Ovary (tissue), 9 donors: ENCODE data around the gene CHKB. TPM values are rescaled to one million over a fixed set of nuclear protein-coding genes. Genes with fewer than 3 reads are reported as not detected.

Experiments used
- DNase-seq, 5 donors: peaks; one replicate each; pipeline ENCODE4 v3.0.0-alpha.2; 2019 to 2020
- H3K27ac ChIP-seq, 2 donors: fragments of 200-600 bp; one replicate each; pipeline versions ENCODE4 v1.5.1 to v1.8.0; 2019 to 2022
- H3K27me3 ChIP-seq: fragments of 200-600 bp; one replicate; pipeline ENCODE4 v1.8.0; 2022
- H3K36me3 ChIP-seq: fragments of 200-600 bp; sonication (generic); one replicate; pipeline ENCODE4 v1.5.1; 2019
- H3K4me1 ChIP-seq: one replicate; pipeline ENCODE4 v1.8.1; 2013; ENCODE audit warnings: mild to moderate bottlenecking, moderate library complexity; ENCODE audit not compliant: insufficient read depth
- H3K4me3 ChIP-seq: fragments of 200-600 bp; sonication (generic); one replicate; pipeline ENCODE4 v1.5.1; 2017
- H3K9me3 ChIP-seq, 2 donors: fragments of 200-600 bp in 1 of 2; sonication (generic) in 1 of 2; one replicate each; pipeline versions ENCODE4 v1.5.1 to v1.8.1; 2013 to 2019; ENCODE audit warnings: mild to moderate bottlenecking in 1 of 2, moderate library complexity in 1 of 2
- CTCF ChIP-seq, 3 donors: fragments of 450-650 bp in 2 of 3; fragments of 200-600 bp in 1 of 3; IDR thresholded peaks; one replicate each; pipeline versions ENCODE4 v1.5.1 to v1.8.0; 2016 to 2022; ENCODE audit warnings: antibody characterized with exemption in 3 of 3, mild to moderate bottlenecking in 1 of 3
- EP300 ChIP-seq: sonication (generic); formaldehyde crosslinking; IDR thresholded peaks from one replicate; pipeline ENCODE4 v1.6.1; 2017; ENCODE audit warnings: antibody characterized with exemption
- POLR2A ChIP-seq: fragments of 450-650 bp; IDR thresholded peaks from one replicate; pipeline ENCODE4 v1.6.1; 2017; ENCODE audit warnings: antibody characterized with exemption, mild to moderate bottlenecking, moderate library complexity
- WGBS, 3 donors: extraction: QIAGEN DNeasy Blood & Tissue Kit in 1 of 3; methylation state at CpG; one replicate each; pipeline versions ENCODE4 v1.1.5 to v1.1.7; 2013 to 2017; 5-methylcytosine and 5-hydroxymethylcytosine counted together
- intact Hi-C, 4 donors: fragments of 100-400 bp; cut with DNase I; formaldehyde crosslinking; loops; one replicate each; pipeline versions ENCODE4 v1.11.0 to v1.15.1; 2022 to 2023
- polyA plus RNA-seq, 2 donors: library from polyadenylated mRNA; stranded (reverse); fragments of 200-250 nt in 1 of 2; fragments of 350-450 nt in 1 of 2; fragmentation: Illumina TruSeq in 1 of 2; extraction: RNeasy Lipid Tissue Mini Kit (QIAGEN cat#74804) in 1 of 2; gene quantifications; one replicate each; pipeline ENCODE4 v1.2.3, GENCODE V29; 2013 to 2014
- total RNA-seq, 7 donors: library from RNA; depleted of rRNA in 2 of 7; stranded (reverse); fragments of >200 nt in 2 of 7; fragmentation: NEBNext Ultra II Directional in 3 of 7; extraction: Animal tissue kit (Norgen Biotek cat#: 25700) in 3 of 7; gene quantifications; one replicate each; pipeline versions ENCODE4 v1.1.0 to v1.2.4, GENCODE V29; 2016 to 2023
- donor health status: DM: no; HTN: no; CAD: no; lungs with moderate emphysema.
- donor health status: DM: no; HTN: no; CAD: no.
- donor health status: Bipolar disorder and iron deficiency.
- donor health status: DM: yes; HTN: yes; CAD: no.
- donor health status: DM: no; HTN: no; CAD: no.
- donor health status: DM: yes; HTN: yes; CAD: no.

CHKB gene
- total and polyA plus RNA-seq, 9 donors: 34.9 to 73.2 (median 47.9) TPM

GRCh38 chr22:50576806-50577696, 5.6 kb downstream of the CHKB start:
- 76 to 83% (median 80%) methylated on average over 18 of the region's 18 CpGs for WGBS, 3 donors
- intact Hi-C loops: no loop called here
- no peak for DNase-seq
- Histone ChIP-seq H3K36me3 (no peaks in the 10 kb centered on the region), H3K4me3 (no peak overlapping the region), H3K27ac (no peak overlapping the region), H3K9me3 (no peaks in the 10 kb centered on the region), H3K4me1 (peaks cover 12% of the 10 kb centered on the region), H3K27me3 (no peaks in the 10 kb centered on the region)
- TF ChIP-seq EP300 (no peak), CTCF (IDR thresholded peaks at IDR 0.05) (no peak), POLR2A (no peak)

- Histone ChIP-seq H3K27me3 (no peaks in the 10 kb centered on the region), H3K36me3 (no peaks in the 10 kb centered on the region), H3K4me3 (no peak overlapping the region), H3K9me3 (no peaks in the 10 kb centered on the region), H3K27ac (no peak overlapping the region), H3K4me1 (peaks cover 9% of the 10 kb centered on the region)
- TF ChIP-seq EP300 (no peak), POLR2A (no peak), CTCF (IDR thresholded peaks at IDR 0.05) (no peak)
- DNase-seq: no peak
- intact Hi-C loops: no loop called here
- 42 to 54% (median 48%) methylated on average over 5 of the region's 5 CpGs for whole genome bisulfite sequencing, 3 donors
Measured at GRCh38 chr22:50576070-50576469, 6.6 kb downstream of the CHKB start.

GRCh38 chr22:50575426-50575941, 7.2 kb downstream of the CHKB start:
- WGBS, 3 donors: 72 to 80% (median 77%) methylated on average over 8 of the region's 8 CpGs
- intact Hi-C loops: no loop called here
- TF ChIP-seq CTCF (IDR thresholded peaks at IDR 0.05) (no peak), POLR2A (no peak), EP300 (no peak)
- Histone ChIP-seq H3K27ac (no peak overlapping the region), H3K9me3 (no peaks in the 10 kb centered on the region), H3K4me3 (no peak overlapping the region), H3K4me1 (peaks cover 9% of the 10 kb centered on the region), H3K27me3 (no peaks in the 10 kb centered on the region), H3K36me3 (no peaks in the 10 kb centered on the region)
- no peak for DNase-seq

- no peak for DNase-seq
- Histone ChIP-seq H3K4me3 (no peak overlapping the region), H3K27me3 (no peaks in the 10 kb centered on the region), H3K27ac (no peak overlapping the region), H3K9me3 (no peaks in the 10 kb centered on the region), H3K4me1 (peaks cover 9% of the 10 kb centered on the region), H3K36me3 (no peaks in the 10 kb centered on the region)
- intact Hi-C loops: no loop called here
- WGBS, 3 donors: 84 to 89% (median 87%) methylated on average over 11 of the region's 11 CpGs
- no peak for TF ChIP-seq EP300
- TF ChIP-seq CTCF (IDR thresholded peaks at IDR 0.05): no peak
- TF ChIP-seq POLR2A: no peak
Measured at GRCh38 chr22:50574383-50574755, 8.3 kb downstream of the CHKB start.
